Left lung (tissue), 10 donors: ENCODE results near the gene DCC. TPM values are rescaled to one million over a fixed set of nuclear protein-coding genes. Genes with fewer than 3 reads are reported as not detected.

Source experiments
- ATAC-seq: fragments of 200-7000 bp; cut with Tn5 transposase; one replicate; pipeline ENCODE4 v1.9.1; 2020; ENCODE audit warnings: moderate library complexity
- DNase-seq, 4 donors: peaks; one replicate each; pipeline ENCODE4 v3.0.0-alpha.2; 2013 to 2020
- H3K27ac ChIP-seq, 2 donors: fragments of 200-600 bp; sonication (generic) in 1 of 2; one replicate each; pipeline versions ENCODE4 v1.5.0 to v1.8.0; 2020 to 2021
- H3K27me3 ChIP-seq, 2 donors: fragments of 200-600 bp; sonication (generic) in 1 of 2; one replicate each; pipeline versions ENCODE4 v1.5.0 to v1.8.0; 2020 to 2021
- H3K36me3 ChIP-seq, 2 donors: fragments of 200-600 bp; sonication (generic) in 1 of 2; one replicate each; pipeline versions ENCODE4 v1.5.0 to v1.8.0; 2020 to 2021
- H3K4me1 ChIP-seq, 2 donors: fragments of 200-600 bp; one replicate each; pipeline ENCODE4 v1.8.0; 2021
- H3K4me3 ChIP-seq, 2 donors: fragments of 200-600 bp; sonication (generic) in 1 of 2; one replicate each; pipeline versions ENCODE4 v1.5.0 to v1.8.0; 2020 to 2021; ENCODE audit warnings: mild to moderate bottlenecking in 1 of 2
- H3K9me3 ChIP-seq, 2 donors: fragments of 200-600 bp; sonication (generic) in 1 of 2; one replicate each; pipeline versions ENCODE4 v1.5.0 to v1.8.0; 2020 to 2021
- CTCF ChIP-seq, 2 donors: fragments of 200-600 bp; sonication (generic) in 1 of 2; IDR thresholded peaks; one replicate each; pipeline versions ENCODE4 v1.5.0 to v1.8.0; 2021; ENCODE audit warnings: antibody characterized with exemption in 2 of 2
- intact Hi-C, 2 donors: fragments of 100-400 bp; cut with DNase I; formaldehyde crosslinking; loops; one replicate each; pipeline versions ENCODE4 v1.11.2 to v1.14.2; 2022
- polyA plus RNA-seq, 6 donors: library from polyadenylated mRNA; unstranded; fragments of 120-200 nt; gene quantifications; one replicate each; pipeline ENCODE4 v1.2.1, GENCODE V29; 2013; ENCODE audit not compliant: insufficient read length in 6 of 6
- total RNA-seq, 2 donors: library from RNA; stranded (reverse); fragmentation: NEBNext Ultra II Directional; extraction: Animal tissue kit (Norgen Biotek cat#: 25700); gene quantifications; one replicate each; pipeline ENCODE4 v1.2.1, GENCODE V29; 2021
- donor health status: DM: no; HTN: yes; CAD: no.
- donor health status: DM: no; HTN: no; CAD: no.

The DCC gene
- total and polyA plus RNA-seq, 8 donors: 0.61 to 3.5 (median 2.1) TPM

- H3K9me3 ChIP-seq: peaks cover 0 to 17% of the 10 kb centered on the region in 2 donors
- TF ChIP-seq CTCF (IDR thresholded peaks at IDR 0.05): no peak
- ATAC-seq (no peak), DNase-seq (no peak)
- no peaks in the 10 kb centered on the region for H3K36me3 ChIP-seq
- H3K4me3 ChIP-seq: no peak overlapping the region
- intact Hi-C loops: no loop called here
- no peaks in the 10 kb centered on the region for H3K27me3 ChIP-seq
- no peak overlapping the region for H3K27ac ChIP-seq
- H3K4me1 ChIP-seq: no peaks in the 10 kb centered on the region
Measured at GRCh38 chr18:52888014-52888413, 548.0 kb downstream of the DCC start.

- no peak for ATAC-seq
- TF ChIP-seq CTCF (IDR thresholded peaks at IDR 0.05): no peak
Measured at GRCh38 chr18:52894801-52895200, 554.8 kb downstream of the DCC start.

GRCh38 chr18:52897611-52898484 lies 557.9 kb downstream of the DCC start:
- DNase-seq (no peak), ATAC-seq (no peak)
- Histone ChIP-seq H3K4me1 (no peaks in the 10 kb centered on the region), H3K9me3 (no peaks in the 10 kb centered on the region), H3K27me3 (no peaks in the 10 kb centered on the region), H3K4me3 (no peak overlapping the region), H3K36me3 (no peaks in the 10 kb centered on the region), H3K27ac (no peak overlapping the region)
- TF ChIP-seq CTCF (IDR thresholded peaks at IDR 0.05): no peak
- intact Hi-C loops: no loop called here

More at GRCh38 chr18:52894801-52895200, 554.8 kb downstream of the DCC start:
- intact Hi-C loops: no loop called here
- Histone ChIP-seq H3K9me3 (no peaks in the 10 kb centered on the region), H3K27ac (no peak overlapping the region), H3K4me1 (no peaks in the 10 kb centered on the region), H3K4me3 (no peak overlapping the region), H3K27me3 (no peaks in the 10 kb centered on the region), H3K36me3 (no peaks in the 10 kb centered on the region)
- DNase-seq: peak in 1 of 4 donors; percentile 8

- no peak overlapping the region for H3K4me3 ChIP-seq
- no peak overlapping the region for H3K27ac ChIP-seq
- no peaks in the 10 kb centered on the region for H3K27me3 ChIP-seq
- H3K36me3 ChIP-seq: no peaks in the 10 kb centered on the region
- H3K9me3 ChIP-seq: no peaks in the 10 kb centered on the region
- no peak for TF ChIP-seq CTCF (IDR thresholded peaks at IDR 0.05)
- intact Hi-C loops: no loop called here
- DNase-seq: no peak
- ATAC-seq: no peak
- H3K4me1 ChIP-seq: no peaks in the 10 kb centered on the region
Measured at GRCh38 chr18:52898485-52899058, 558.6 kb downstream of the DCC start.

GRCh38 chr18:52902188-52902587 lies 562.2 kb downstream of the DCC start:
- H3K27me3 ChIP-seq: no peaks in the 10 kb centered on the region
- no peaks in the 10 kb centered on the region for H3K9me3 ChIP-seq
- ATAC-seq (no peak), DNase-seq (no peak)
- intact Hi-C loops: no loop called here
- no peak overlapping the region for H3K4me3 ChIP-seq
- H3K27ac ChIP-seq: no peak overlapping the region
- TF ChIP-seq CTCF (IDR thresholded peaks at IDR 0.05): no peak
- H3K4me1 ChIP-seq: no peaks in the 10 kb centered on the region
- no peaks in the 10 kb centered on the region for H3K36me3 ChIP-seq
